Subcutaneous abdominal adipose tissue (tissue), 5 donors: ENCODE data around the gene CDS2.

ENCODE experiments used
- H3K27ac ChIP-seq: one replicate; pipeline ENCODE4 v1.7.0; 2013; ENCODE audit warnings: low read depth, mild to moderate bottlenecking, inconsistent platforms, low read length, moderate library complexity
- H3K27me3 ChIP-seq, 5 donors: one replicate each; pipeline ENCODE4 v1.7.0; 2013; ENCODE audit warnings: low read length in 5 of 5, inconsistent platforms in 1 of 5; ENCODE audit not compliant: control insufficient read depth in 5 of 5, insufficient read depth in 4 of 5
- H3K36me3 ChIP-seq, 5 donors: one replicate each; pipeline ENCODE4 v1.7.0; 2013; ENCODE audit warnings: low read length in 5 of 5; ENCODE audit not compliant: control insufficient read depth in 5 of 5, insufficient read depth in 5 of 5
- H3K4me1 ChIP-seq, 5 donors: one replicate each; pipeline ENCODE4 v1.7.0; 2013; ENCODE audit warnings: low read length in 5 of 5, mild to moderate bottlenecking in 3 of 5, moderate library complexity in 1 of 5; ENCODE audit not compliant: control insufficient read depth in 5 of 5, insufficient read depth in 5 of 5
- H3K4me3 ChIP-seq, 5 donors: one replicate each; pipeline ENCODE4 v1.7.0; 2013; ENCODE audit warnings: low read length in 5 of 5, low read depth in 1 of 5
- H3K9ac ChIP-seq, 5 donors: one replicate each; pipeline ENCODE4 v1.7.0; 2013; ENCODE audit warnings: low read length in 5 of 5, mild to moderate bottlenecking in 4 of 5, moderate library complexity in 3 of 5
- H3K9me3 ChIP-seq, 5 donors: one replicate each; pipeline ENCODE4 v1.7.0; 2013; ENCODE audit warnings: low read length in 5 of 5; ENCODE audit not compliant: control insufficient read depth in 5 of 5
- donor health status: healthy.
- donor health status: healthy.
- donor health status: healthy.
- donor health status: healthy.
- donor health status: healthy.

The CDS2 gene

GRCh38 chr20:5197847-5198650 is 71.2 kb downstream of the CDS2 start:
- Histone ChIP-seq H3K36me3 (peaks cover 0 to 49% (median 33%) of the 10 kb centered on the region in 5 donors), H3K4me1 (no peaks in the 10 kb centered on the region), H3K27ac (no peak overlapping the region), H3K9ac (no peak overlapping the region), H3K27me3 (no peaks in the 10 kb centered on the region), H3K4me3 (no peak overlapping the region), H3K9me3 (no peaks in the 10 kb centered on the region)

- H3K27ac ChIP-seq, result no peak overlapping the region
- H3K36me3 ChIP-seq, result peaks cover 0 to 45% (median 30%) of the 10 kb centered on the region in 5 donors
These were observed 71.8 kb downstream of the CDS2 start for GRCh38 chr20:5198651-5198924.

DNA sequence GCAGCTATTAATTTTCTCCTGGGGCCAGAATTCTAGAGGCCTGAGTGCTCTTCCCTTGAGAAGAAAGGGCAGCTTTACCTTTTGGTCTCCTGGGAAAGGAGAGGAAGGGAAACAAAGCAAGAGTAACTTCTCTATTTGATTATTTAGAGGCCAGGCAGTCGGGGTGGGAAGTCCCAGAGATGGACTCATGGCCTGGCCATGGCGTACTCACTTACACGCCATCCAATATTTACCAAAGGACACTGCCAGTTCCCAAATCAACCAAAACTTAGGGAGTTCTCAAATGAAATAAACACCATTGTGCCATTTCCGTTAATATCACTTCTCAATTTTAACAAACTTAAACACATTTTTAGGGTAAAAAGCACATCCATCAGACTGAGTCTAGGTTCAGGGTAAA is 76.6 kb downstream of the CDS2 start:
- H3K27ac ChIP-seq, result no peak overlapping the region
- no peaks in the 10 kb centered on the region for H3K9me3 ChIP-seq
- H3K27me3 ChIP-seq, result no peaks in the 10 kb centered on the region

More at GRCh38 chr20:5198651-5198924, 71.8 kb downstream of the CDS2 start:
- no peaks in the 10 kb centered on the region for H3K4me1 ChIP-seq
- H3K9me3 ChIP-seq, result no peaks in the 10 kb centered on the region
- H3K27me3 ChIP-seq, result no peaks in the 10 kb centered on the region
- H3K4me3 ChIP-seq, result no peak overlapping the region
- no peak overlapping the region for H3K9ac ChIP-seq

GRCh38 chr20:5205348-5206210 is 78.8 kb downstream of the CDS2 start:
- Histone ChIP-seq H3K4me1 (no peaks in the 10 kb centered on the region), H3K9ac (no peak overlapping the region), H3K4me3 (no peak overlapping the region), H3K27ac (no peak overlapping the region), H3K27me3 (no peaks in the 10 kb centered on the region), H3K9me3 (no peaks in the 10 kb centered on the region), H3K36me3 (peaks cover 0 to 4% (median 0%) of the 10 kb centered on the region in 5 donors)

More for the DNA sequence above, 76.6 kb downstream of the CDS2 start:
- Histone ChIP-seq H3K4me1 (no peaks in the 10 kb centered on the region), H3K9ac (no peak overlapping the region), H3K4me3 (no peak overlapping the region), H3K36me3 (peaks cover 0 to 9% (median 8%) of the 10 kb centered on the region in 5 donors)

GRCh38 chr20:5207138-5207537 is 80.3 kb downstream of the CDS2 start:
- no peak overlapping the region for H3K4me3 ChIP-seq
- peaks cover 0 to 8% (median 5%) of the 10 kb centered on the region in 5 donors for H3K36me3 ChIP-seq
- H3K9ac ChIP-seq, result no peak overlapping the region
- no peaks in the 10 kb centered on the region for H3K27me3 ChIP-seq
- no peaks in the 10 kb centered on the region for H3K4me1 ChIP-seq
- no peaks in the 10 kb centered on the region for H3K9me3 ChIP-seq
- no peak overlapping the region for H3K27ac ChIP-seq

DNA sequence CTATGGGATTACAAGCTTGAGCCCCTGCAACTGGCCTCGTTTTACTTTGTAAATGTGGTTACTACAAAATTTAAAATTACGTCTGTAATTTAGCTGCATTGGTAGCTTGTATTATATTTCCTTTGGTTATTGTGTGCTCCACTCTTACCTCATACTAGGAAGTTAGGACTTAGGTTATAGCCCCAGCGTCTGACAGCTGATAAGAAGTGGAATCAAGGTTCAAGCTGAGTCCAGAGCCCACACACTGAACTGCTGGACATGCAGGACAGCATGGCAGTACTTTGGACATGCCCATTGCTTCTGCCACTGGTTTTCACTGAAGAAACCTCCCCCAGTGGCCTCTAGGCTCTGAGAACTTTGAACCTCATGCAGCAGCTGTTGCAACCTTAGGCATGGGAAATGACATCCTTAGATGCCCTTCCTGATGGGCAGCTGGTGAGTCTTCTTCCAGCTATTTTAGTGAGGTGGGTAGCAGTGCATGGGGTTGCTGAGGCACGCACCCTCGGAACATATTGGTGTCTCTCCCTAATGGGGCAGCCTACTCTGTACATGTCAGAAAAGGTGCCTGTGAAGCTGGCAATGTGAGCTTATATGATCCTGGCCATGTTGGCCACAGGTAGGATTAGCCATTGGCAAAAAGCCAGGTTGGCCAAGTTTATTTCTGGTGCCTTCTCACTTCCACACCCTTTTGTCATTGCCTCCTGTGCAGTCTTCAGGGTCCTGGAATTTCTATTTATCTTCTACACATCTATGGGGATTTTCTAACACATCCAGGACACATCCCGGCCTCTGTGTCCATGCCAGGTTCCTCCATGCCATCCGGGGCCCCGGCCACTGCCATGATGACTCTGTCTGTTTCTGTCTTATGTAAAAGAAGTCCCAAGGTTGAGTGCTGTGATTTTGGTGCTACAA is 85.3 kb downstream of the CDS2 start:
- Histone ChIP-seq H3K36me3 (peaks cover 0 to 15% (median 11%) of the 10 kb centered on the region in 5 donors), H3K4me3 (no peak overlapping the region), H3K9ac (no peak overlapping the region), H3K4me1 (peaks cover 0 to 7% (median 4%) of the 10 kb centered on the region in 5 donors), H3K9me3 (no peaks in the 10 kb centered on the region), H3K27ac (no peak overlapping the region), H3K27me3 (no peaks in the 10 kb centered on the region)

GRCh38 chr20:5212907-5213487 is 86.2 kb downstream of the CDS2 start:
- Histone ChIP-seq H3K9ac (no peak overlapping the region), H3K9me3 (no peaks in the 10 kb centered on the region), H3K27me3 (no peaks in the 10 kb centered on the region), H3K36me3 (peaks cover 0 to 15% (median 11%) of the 10 kb centered on the region in 5 donors), H3K27ac (no peak overlapping the region), H3K4me3 (no peak overlapping the region), H3K4me1 (peaks cover 0 to 7% (median 4%) of the 10 kb centered on the region in 5 donors)

- H3K9ac ChIP-seq, result no peak overlapping the region
- H3K36me3 ChIP-seq, result peaks cover 0 to 15% (median 7%) of the 10 kb centered on the region in 5 donors
- no peaks in the 10 kb centered on the region for H3K27me3 ChIP-seq
- no peak overlapping the region for H3K27ac ChIP-seq
- no peak overlapping the region for H3K4me3 ChIP-seq
- H3K4me1 ChIP-seq, result peaks cover 0 to 7% (median 4%) of the 10 kb centered on the region in 5 donors
- no peaks in the 10 kb centered on the region for H3K9me3 ChIP-seq
These were observed 88.0 kb downstream of the CDS2 start for GRCh38 chr20:5214826-5215225.

DNA sequence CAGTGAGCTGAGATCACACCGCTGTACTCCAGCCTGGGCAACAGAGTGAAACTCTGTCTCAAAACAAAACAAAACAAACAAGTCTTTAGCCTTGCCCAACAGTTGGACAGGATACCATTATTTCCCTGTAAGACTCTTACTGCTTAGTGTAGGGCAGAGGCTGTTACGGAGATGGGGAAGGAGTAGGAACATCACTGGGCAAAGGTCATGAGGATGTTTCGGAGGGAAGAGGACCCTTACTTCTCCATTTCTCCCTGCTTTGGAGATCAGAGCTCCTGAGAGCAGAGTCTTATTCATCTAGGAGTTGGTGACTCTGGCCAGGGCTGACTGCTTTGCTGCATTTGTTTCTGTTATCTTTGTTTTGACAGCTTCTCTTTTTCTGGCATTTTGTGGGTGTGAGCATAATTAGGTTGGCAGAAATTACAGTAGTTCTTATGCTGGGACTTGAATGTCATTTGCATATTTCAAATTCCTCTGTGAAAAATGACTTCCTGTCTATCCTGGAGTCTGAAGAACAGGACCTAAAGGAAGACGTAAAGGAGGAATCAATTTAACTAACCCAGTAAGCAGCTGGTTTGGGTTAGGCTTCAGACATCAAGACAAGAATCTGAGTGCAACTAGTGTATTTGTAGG is 89.0 kb downstream of the CDS2 start:
- no peak overlapping the region for H3K4me3 ChIP-seq
- peaks cover 0 to 12% (median 8%) of the 10 kb centered on the region in 5 donors for H3K4me1 ChIP-seq
- H3K36me3 ChIP-seq, result peaks cover 0 to 15% (median 7%) of the 10 kb centered on the region in 5 donors
- no peak overlapping the region for H3K9ac ChIP-seq
- H3K9me3 ChIP-seq, result no peaks in the 10 kb centered on the region
- H3K27me3 ChIP-seq, result no peaks in the 10 kb centered on the region
- no peak overlapping the region for H3K27ac ChIP-seq
